Endometrial microvascular endothelial cells (primary cell): Measurements from ENCODE around the gene ODF4. TPM values are rescaled to one million over a fixed set of nuclear protein-coding genes. Genes with fewer than 3 reads are reported as not detected.

Experiments used
- in situ Hi-C: cut with HindIII; loops from 2 replicates; pipeline ENCODE4 v1.10.0; 2017; ENCODE audit warnings: low sequenced_read_pairs, low pct_unique_long_range_greater_than_20kb; ENCODE audit errors: inconsistent ontology term
- total RNA-seq: library from RNA; depleted of rRNA; stranded (reverse); fragments of >200 nt; gene quantifications from one replicate; pipeline ENCODE4 v1.2.3, GENCODE V29; 2015; ENCODE audit errors: inconsistent ontology term

ODF4 gene
- total RNA-seq, 1 donor from 2014 or later = not detected

- in situ Hi-C loops = no loop called here
These were observed 20.6 kb downstream of the ODF4 start for GRCh38 chr17:8360260-8360659.

GRCh38 chr17:8360751-8361150 lies 21.1 kb downstream of the ODF4 start:
- in situ Hi-C loops = no loop called here

GRCh38 chr17:8362651-8363332 lies 23.2 kb downstream of the ODF4 start:
- in situ Hi-C loops = no loop called here

- in situ Hi-C loops = no loop called here
These were observed 25.5 kb downstream of the ODF4 start for GRCh38 chr17:8365143-8365542.

GRCh38 chr17:8366231-8366630 lies 26.6 kb downstream of the ODF4 start:
- in situ Hi-C loops = no loop called here

GRCh38 chr17:8368193-8368592 lies 28.6 kb downstream of the ODF4 start:
- in situ Hi-C loops = no loop called here

- in situ Hi-C loops = loop anchor here (10.0 kb wide), 1 partner anchor 45 kb away; no protein-coding TSS in a partner anchor
These were observed 30.3 kb downstream of the ODF4 start for GRCh38 chr17:8369944-8370343.

GRCh38 chr17:8371786-8372185 lies 32.1 kb downstream of the ODF4 start:
- in situ Hi-C loops = loop anchor here (10.0 kb wide), 1 partner anchor 47 kb away; no protein-coding TSS in a partner anchor

GRCh38 chr17:8372422-8372821 lies 32.8 kb downstream of the ODF4 start:
- in situ Hi-C loops = loop anchor here (10.0 kb wide), 1 partner anchor 48 kb away; no protein-coding TSS in a partner anchor

GRCh38 chr17:8373856-8374255 lies 34.2 kb downstream of the ODF4 start:
- in situ Hi-C loops = loop anchor here (10.0 kb wide), 1 partner anchor 49 kb away; no protein-coding TSS in a partner anchor

GRCh38 chr17:8375738-8376259 lies 36.2 kb downstream of the ODF4 start:
- in situ Hi-C loops = loop anchor here (10.0 kb wide), 1 partner anchor 51 kb away; no protein-coding TSS in a partner anchor

- in situ Hi-C loops = loop anchor here (10.0 kb wide), 1 partner anchor 52 kb away; no protein-coding TSS in a partner anchor
These were observed 36.8 kb downstream of the ODF4 start, which contains the start of gene KRABD2 for GRCh38 chr17:8376271-8377067. TSS of gene KRABD2 (minus strand) at chr17:8376704.

- in situ Hi-C loops = loop anchor here (10.0 kb wide), 1 partner anchor 53 kb away; no protein-coding TSS in a partner anchor
These were observed 37.8 kb downstream of the ODF4 start for GRCh38 chr17:8377422-8377821.

GRCh38 chr17:8378117-8378516 lies 38.5 kb downstream of the ODF4 start:
- in situ Hi-C loops = loop anchor here (10.0 kb wide), 1 partner anchor 53 kb away; no protein-coding TSS in a partner anchor

GRCh38 chr17:8380049-8380448 lies 40.4 kb downstream of the ODF4 start:
- in situ Hi-C loops = no loop called here

- in situ Hi-C loops = no loop called here
These were observed 42.6 kb downstream of the ODF4 start for GRCh38 chr17:8382052-8382879.

- in situ Hi-C loops = no loop called here
These were observed 43.2 kb downstream of the ODF4 start for GRCh38 chr17:8382880-8383142.

- in situ Hi-C loops = no loop called here
These were observed 43.6 kb downstream of the ODF4 start, which contains the start of gene RPL26 for GRCh38 chr17:8383143-8383822. TSS of gene RPL26 (minus strand) at chr17:8383193. CDS start at chr17:8382310, 883 bp downstream.
